IMR-90 (cell line): Measurements from ENCODE around the gene ANAPC7.

Experiments used
- SMC3 ChIP-seq: fragments of 150-350 bp; IDR thresholded peaks from 2 replicates; pipeline ENCODE4 v1.6.1; 2016; ENCODE audit warnings: low read depth, mild to moderate bottlenecking, antibody characterized with exemption, low read length, moderate library complexity
- TF ChIP-seq, protein P1 (sequence below): conservative IDR thresholded peaks from 2 replicates; pipeline ENCODE4 v1.5.1; 2012; ENCODE audit warnings: mild to moderate bottlenecking, low read depth, low read length, improper control_type of control experiment

GRCh38 chr12:110403976-110404682 lies 621 bp upstream of the ANAPC7 start:
- TF ChIP-seq, protein P1, sequence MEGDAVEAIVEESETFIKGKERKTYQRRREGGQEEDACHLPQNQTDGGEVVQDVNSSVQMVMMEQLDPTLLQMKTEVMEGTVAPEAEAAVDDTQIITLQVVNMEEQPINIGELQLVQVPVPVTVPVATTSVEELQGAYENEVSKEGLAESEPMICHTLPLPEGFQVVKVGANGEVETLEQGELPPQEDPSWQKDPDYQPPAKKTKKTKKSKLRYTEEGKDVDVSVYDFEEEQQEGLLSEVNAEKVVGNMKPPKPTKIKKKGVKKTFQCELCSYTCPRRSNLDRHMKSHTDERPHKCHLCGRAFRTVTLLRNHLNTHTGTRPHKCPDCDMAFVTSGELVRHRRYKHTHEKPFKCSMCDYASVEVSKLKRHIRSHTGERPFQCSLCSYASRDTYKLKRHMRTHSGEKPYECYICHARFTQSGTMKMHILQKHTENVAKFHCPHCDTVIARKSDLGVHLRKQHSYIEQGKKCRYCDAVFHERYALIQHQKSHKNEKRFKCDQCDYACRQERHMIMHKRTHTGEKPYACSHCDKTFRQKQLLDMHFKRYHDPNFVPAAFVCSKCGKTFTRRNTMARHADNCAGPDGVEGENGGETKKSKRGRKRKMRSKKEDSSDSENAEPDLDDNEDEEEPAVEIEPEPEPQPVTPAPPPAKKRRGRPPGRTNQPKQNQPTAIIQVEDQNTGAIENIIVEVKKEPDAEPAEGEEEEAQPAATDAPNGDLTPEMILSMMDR, result no peak
- no peak for TF ChIP-seq SMC3
